Middle frontal gyrus (tissue), 1 donor: ENCODE data around the gene TUBD1.

Experiments used
- DNase-seq: peaks from one replicate; pipeline ENCODE4 v3.0.0-alpha.2; 2015; ENCODE audit warnings: low spot score; ENCODE audit errors: extremely low spot score

TUBD1 gene

GRCh38 chr17:59825533-59826322 is 67.0 kb downstream of the TUBD1 start:
- DNase-seq: no peak

GRCh38 chr17:59815965-59816364 is 76.8 kb downstream of the TUBD1 start:
- DNase-seq: no peak

- DNase-seq: no peak
These were observed 78.1 kb downstream of the TUBD1 start for GRCh38 chr17:59814685-59815084.

- no peak for DNase-seq
These were observed 78.5 kb downstream of the TUBD1 start for GRCh38 chr17:59814276-59814675.

GRCh38 chr17:59812139-59812538 is 80.6 kb downstream of the TUBD1 start:
- DNase-seq: no peak

- DNase-seq: no peak
These were observed 81.5 kb downstream of the TUBD1 start for GRCh38 chr17:59811209-59811608.

- DNase-seq: no peak
These were observed 81.9 kb downstream of the TUBD1 start for GRCh38 chr17:59810894-59811153.
